Mesendoderm (in vitro differentiated cells): ENCODE results near the gene ACAP3. TPM values are rescaled to one million over a fixed set of nuclear protein-coding genes. Genes with fewer than 3 reads are reported as not detected.

ENCODE experiments used
- DNase-seq: peaks from one replicate; pipeline ENCODE4 v3.0.0; 2013
- H2AK5ac ChIP-seq: 2 replicates; pipeline ENCODE4 v1.6.1; 2013; ENCODE audit warnings: low read length, inconsistent platforms
- H2BK120ac ChIP-seq: 2 replicates; pipeline ENCODE4 v1.6.1; 2013; ENCODE audit warnings: low read depth, mild to moderate bottlenecking, low read length, moderate library complexity, mixed read lengths
- H2BK15ac ChIP-seq: replicated peaks from 2 replicates; pipeline ENCODE4 v1.6.1; 2013; ENCODE audit warnings: low read depth, mild to moderate bottlenecking, moderate library complexity
- H2BK5ac ChIP-seq: 2 replicates; pipeline ENCODE4 v1.6.1; 2013; ENCODE audit warnings: low read length, inconsistent platforms
- H3K18ac ChIP-seq: 2 replicates; pipeline ENCODE4 v1.6.1; 2013; ENCODE audit warnings: mild to moderate bottlenecking, low read length, mixed read lengths
- H3K23ac ChIP-seq: one replicate; pipeline ENCODE4 v1.6.1; 2013; ENCODE audit warnings: low read length
- H3K27ac ChIP-seq: 2 replicates; pipeline ENCODE4 v1.5.1; 2013; ENCODE audit warnings: low read depth, mild to moderate bottlenecking, inconsistent platforms, low read length, moderate library complexity
- H3K27me3 ChIP-seq: 2 replicates; pipeline ENCODE4 v1.6.1; 2013; ENCODE audit warnings: low read length, control low read depth, mild to moderate bottlenecking, inconsistent platforms; ENCODE audit not compliant: insufficient read depth, poor library complexity
- H3K36me3 ChIP-seq: 2 replicates; pipeline ENCODE4 v1.6.1; 2013; ENCODE audit warnings: low read length, inconsistent platforms; ENCODE audit not compliant: control insufficient read depth, insufficient read depth
- H3K4ac ChIP-seq: one replicate; pipeline ENCODE4 v1.6.1; 2013; ENCODE audit warnings: low read depth, mild to moderate bottlenecking, low read length, moderate library complexity
- H3K4me1 ChIP-seq: 2 replicates; pipeline ENCODE4 v1.6.1; 2013; ENCODE audit warnings: low read depth, low read length, inconsistent platforms; ENCODE audit not compliant: control insufficient read depth
- H3K4me2 ChIP-seq: 2 replicates; pipeline ENCODE4 v1.6.1; 2013; ENCODE audit warnings: low read length
- H3K4me3 ChIP-seq: 2 replicates; pipeline ENCODE4 v1.5.1; 2013; ENCODE audit warnings: mild to moderate bottlenecking, low read length
- H3K56ac ChIP-seq: one replicate; pipeline ENCODE4 v1.6.1; 2013; ENCODE audit warnings: low read length
- H3K79me1 ChIP-seq: 2 replicates; pipeline ENCODE4 v1.6.1; 2013; ENCODE audit warnings: low read length, inconsistent platforms
- H3K79me2 ChIP-seq: 2 replicates; pipeline ENCODE4 v1.6.1; 2013; ENCODE audit warnings: mild to moderate bottlenecking, low read length; ENCODE audit not compliant: control insufficient read depth, insufficient read depth
- H3K9ac ChIP-seq: 2 replicates; pipeline ENCODE4 v1.6.1; 2013; ENCODE audit warnings: low read length, inconsistent platforms
- H4K5ac ChIP-seq: one replicate; pipeline ENCODE4 v1.6.1; 2013; ENCODE audit warnings: low read length
- H4K8ac ChIP-seq: one replicate; pipeline ENCODE4 v1.6.1; 2013; ENCODE audit warnings: low read depth, mild to moderate bottlenecking, control low read depth, low read length, moderate library complexity
- WGBS: extraction: QIAGEN DNeasy Blood & Tissue Kit; methylation state at CpG from one replicate; pipeline ENCODE4 v1.1.7; 2013; ENCODE audit warnings: low lambda C conversion rate, missing lambda C conversion rate; ENCODE audit not compliant: insufficient coverage; ENCODE audit errors: extremely low coverage; 5-methylcytosine and 5-hydroxymethylcytosine counted together
- polyA plus RNA-seq, 2 experiments: library from polyadenylated mRNA; stranded (reverse); fragments of 200-250 nt; gene quantifications; one replicate each; pipeline ENCODE4 v1.2.3, GENCODE V29; 2013

ACAP3 gene, protein sequence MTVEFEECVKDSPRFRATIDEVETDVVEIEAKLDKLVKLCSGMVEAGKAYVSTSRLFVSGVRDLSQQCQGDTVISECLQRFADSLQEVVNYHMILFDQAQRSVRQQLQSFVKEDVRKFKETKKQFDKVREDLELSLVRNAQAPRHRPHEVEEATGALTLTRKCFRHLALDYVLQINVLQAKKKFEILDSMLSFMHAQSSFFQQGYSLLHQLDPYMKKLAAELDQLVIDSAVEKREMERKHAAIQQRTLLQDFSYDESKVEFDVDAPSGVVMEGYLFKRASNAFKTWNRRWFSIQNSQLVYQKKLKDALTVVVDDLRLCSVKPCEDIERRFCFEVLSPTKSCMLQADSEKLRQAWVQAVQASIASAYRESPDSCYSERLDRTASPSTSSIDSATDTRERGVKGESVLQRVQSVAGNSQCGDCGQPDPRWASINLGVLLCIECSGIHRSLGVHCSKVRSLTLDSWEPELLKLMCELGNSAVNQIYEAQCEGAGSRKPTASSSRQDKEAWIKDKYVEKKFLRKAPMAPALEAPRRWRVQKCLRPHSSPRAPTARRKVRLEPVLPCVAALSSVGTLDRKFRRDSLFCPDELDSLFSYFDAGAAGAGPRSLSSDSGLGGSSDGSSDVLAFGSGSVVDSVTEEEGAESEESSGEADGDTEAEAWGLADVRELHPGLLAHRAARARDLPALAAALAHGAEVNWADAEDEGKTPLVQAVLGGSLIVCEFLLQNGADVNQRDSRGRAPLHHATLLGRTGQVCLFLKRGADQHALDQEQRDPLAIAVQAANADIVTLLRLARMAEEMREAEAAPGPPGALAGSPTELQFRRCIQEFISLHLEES
- 7.8 TPM for polyA plus RNA-seq (2013, experiment 1 of 2)
- 8.1 TPM for polyA plus RNA-seq (2013, experiment 2 of 2)

DNA sequence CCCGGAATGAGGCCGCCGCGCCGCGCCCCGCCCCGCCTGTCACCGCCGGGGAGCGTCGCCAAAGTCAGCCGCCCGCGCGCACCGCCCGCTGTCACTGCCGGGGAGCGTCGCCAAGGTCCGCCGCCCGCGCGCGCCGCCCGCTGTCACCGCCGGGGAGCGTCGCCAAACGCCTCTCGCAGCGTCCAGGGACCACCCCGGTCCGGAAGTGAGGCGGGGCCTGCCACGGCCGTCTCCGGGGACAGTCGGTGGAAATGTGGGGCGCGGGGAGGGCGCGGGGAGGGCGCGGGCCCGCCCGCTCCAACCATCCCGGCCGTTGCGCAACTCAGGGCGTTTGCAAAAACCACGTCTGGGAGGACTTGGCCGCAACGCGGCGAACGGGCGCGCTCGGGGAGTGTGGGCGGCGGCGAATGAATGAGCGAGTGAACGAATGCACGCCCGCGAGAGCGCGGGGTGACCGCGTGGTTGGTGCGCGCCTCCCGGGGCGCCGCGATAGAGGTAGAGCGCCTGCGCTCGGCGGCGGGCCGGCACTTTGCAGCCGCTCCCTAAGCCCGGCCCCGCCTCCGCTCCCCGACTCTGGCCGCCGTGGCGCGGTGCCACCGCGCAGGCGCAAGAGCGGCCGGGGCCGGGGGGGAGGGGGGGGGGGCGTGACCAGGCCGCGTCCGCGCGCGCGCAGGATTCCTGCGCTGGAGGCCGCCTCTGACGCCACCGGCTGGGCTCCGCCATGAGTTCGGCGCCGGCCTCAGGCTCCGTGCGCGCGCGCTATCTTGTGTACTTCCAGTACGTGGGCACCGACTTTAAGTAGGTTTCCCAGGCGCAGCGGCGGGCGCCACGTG lies at the start of gene ACAP3, which contains the start of gene PUSL1:
TSS of gene ACAP3 (minus strand) at position 8 of the 833 bp plus-strand sequence. CDS start 115 bp downstream, outside the sequence.
TSS of gene PUSL1 (plus strand) at position 675 of the 833 bp plus-strand sequence. CDS start at position 722, 47 bp downstream.
- peak within 1 kb of the TSS; percentile 29 for H3K18ac ChIP-seq
- H3K79me1 ChIP-seq, result peaks cover 11% of the 10 kb centered on the region
- H3K36me3 ChIP-seq, result peaks cover 9% of the 10 kb centered on the region
- H3K56ac ChIP-seq, result peak within 1 kb of the TSS; percentile 95
- peak within 1 kb of the TSS; percentile 73 for H3K4ac ChIP-seq
- H4K5ac ChIP-seq, result no peak within 1 kb of the TSS
- H3K27me3 ChIP-seq, result no peaks in the 10 kb centered on the region
- H3K4me1 ChIP-seq, result peaks cover 11% of the 10 kb centered on the region
- H4K8ac ChIP-seq, result no peak within 1 kb of the TSS
- peak within 1 kb of the TSS; percentile 89 for H3K27ac ChIP-seq
- peak; percentile 93 for DNase-seq
- peak within 1 kb of the TSS; percentile 74 for H3K4me3 ChIP-seq
- peaks cover 3% of the 10 kb centered on the region for H3K79me2 ChIP-seq
- H3K4me2 ChIP-seq, result peak within 1 kb of the TSS; percentile 89
- H2BK15ac ChIP-seq, result no peak within 1 kb of the TSS
- H2BK5ac ChIP-seq, result peak within 1 kb of the TSS; percentile 59
- peak within 1 kb of the TSS; percentile 17 for H2AK5ac ChIP-seq
- no peak within 1 kb of the TSS for H2BK120ac ChIP-seq
- no CpG with 5 or more reads among the region's 131 CpGs for WGBS
- peak within 1 kb of the TSS; percentile 94 for H3K9ac ChIP-seq
- H3K23ac ChIP-seq, result peak within 1 kb of the TSS; percentile 66

DNA sequence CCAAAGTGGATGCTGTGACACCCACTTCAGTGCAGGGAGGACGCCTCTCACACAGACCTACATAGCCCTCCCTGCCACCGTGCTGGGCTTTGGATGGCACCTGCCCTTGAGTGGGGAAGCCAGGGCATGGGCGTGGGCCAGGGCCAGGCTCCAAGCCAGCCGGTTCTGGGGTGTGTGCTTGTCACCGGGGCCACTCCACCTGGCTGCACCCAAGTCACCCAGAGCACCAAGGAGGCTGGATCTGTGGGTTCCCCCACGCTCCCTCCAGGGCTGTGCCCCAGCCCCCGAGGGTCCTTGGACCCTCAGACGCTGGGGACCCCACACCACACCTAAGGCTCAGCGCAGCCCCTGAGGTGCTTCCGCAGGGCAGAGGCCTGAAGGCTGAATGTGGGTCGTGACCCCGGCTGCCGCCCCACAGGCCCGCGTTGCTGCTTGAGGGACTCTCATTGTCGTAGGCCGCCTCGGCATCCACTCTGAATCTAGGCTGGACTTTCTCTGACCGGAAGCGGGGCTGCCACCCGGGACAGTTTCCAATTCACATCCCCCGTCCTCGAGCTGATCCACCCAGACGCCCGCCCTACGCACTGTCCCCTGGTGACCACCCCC lies 49.2 kb upstream of the ACAP3 start:
- no peak overlapping the region for H3K4me2 ChIP-seq
- no CpG with 5 or more reads among the region's 26 CpGs for WGBS
- H4K8ac ChIP-seq, result no peak overlapping the region
- no peak overlapping the region for H3K23ac ChIP-seq
- H3K4me1 ChIP-seq, result peaks cover 3% of the 10 kb centered on the region
- H2AK5ac ChIP-seq, result no peak overlapping the region
- no peak for DNase-seq
- no peaks in the 10 kb centered on the region for H3K79me2 ChIP-seq
- no peaks in the 10 kb centered on the region for H3K36me3 ChIP-seq
- no peak overlapping the region for H3K4ac ChIP-seq
- H4K5ac ChIP-seq, result no peak overlapping the region
- no peak overlapping the region for H3K4me3 ChIP-seq
- no peak overlapping the region for H3K56ac ChIP-seq
- no peak overlapping the region for H3K9ac ChIP-seq
- H2BK15ac ChIP-seq, result no peak overlapping the region
- no peak overlapping the region for H2BK120ac ChIP-seq
- H3K79me1 ChIP-seq, result no peaks in the 10 kb centered on the region
- peaks cover 6% of the 10 kb centered on the region for H3K27me3 ChIP-seq
- H2BK5ac ChIP-seq, result no peak overlapping the region
- H3K18ac ChIP-seq, result no peak overlapping the region
- no peak overlapping the region for H3K27ac ChIP-seq

DNA sequence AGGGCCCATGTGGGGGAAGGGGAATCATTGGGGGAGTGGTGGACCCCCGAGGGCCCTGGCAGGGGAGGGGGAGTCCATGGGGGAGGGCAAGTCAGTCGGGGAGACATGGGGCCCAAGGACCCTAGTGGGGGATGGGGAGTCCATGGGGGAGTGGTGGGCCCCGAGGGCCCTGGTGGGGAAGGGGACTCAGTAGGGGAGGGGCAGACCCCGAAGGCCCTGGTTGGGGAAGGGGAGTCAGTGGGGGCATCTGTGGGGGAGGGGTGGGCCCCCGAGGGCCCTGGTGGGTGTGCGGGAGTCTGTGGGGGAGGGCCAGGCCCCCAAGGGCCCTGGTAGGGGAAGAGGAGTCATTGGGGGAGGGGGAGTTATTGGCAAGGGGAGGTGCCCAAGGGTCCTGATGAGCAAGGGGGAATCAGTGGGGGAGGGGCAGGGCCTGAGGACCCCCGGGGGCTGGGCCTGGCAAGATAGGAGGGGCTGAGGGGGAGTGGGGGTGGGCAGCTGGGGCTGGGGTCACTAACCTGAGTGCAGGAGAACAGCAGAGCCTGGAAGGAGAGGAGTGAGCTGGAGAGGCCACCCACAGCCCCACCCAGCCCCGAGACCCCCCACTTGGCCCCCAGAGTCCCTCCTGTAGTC lies 48.6 kb upstream of the ACAP3 start:
- H2AK5ac ChIP-seq, result no peak overlapping the region
- no peak overlapping the region for H4K5ac ChIP-seq
- no peak overlapping the region for H3K4me3 ChIP-seq
- no peak overlapping the region for H3K4ac ChIP-seq
- no peak overlapping the region for H2BK120ac ChIP-seq
- no peak overlapping the region for H3K9ac ChIP-seq
- H3K23ac ChIP-seq, result no peak overlapping the region
- no CpG with 5 or more reads among the region's 8 CpGs for WGBS
- no peak overlapping the region for H3K27ac ChIP-seq
- peaks cover 3% of the 10 kb centered on the region for H3K4me1 ChIP-seq
- H3K36me3 ChIP-seq, result no peaks in the 10 kb centered on the region
- H3K56ac ChIP-seq, result no peak overlapping the region
- peaks cover 6% of the 10 kb centered on the region for H3K27me3 ChIP-seq
- H3K79me2 ChIP-seq, result no peaks in the 10 kb centered on the region
- DNase-seq, result no peak
- H3K4me2 ChIP-seq, result no peak overlapping the region
- H3K79me1 ChIP-seq, result no peaks in the 10 kb centered on the region
- no peak overlapping the region for H3K18ac ChIP-seq
- H2BK5ac ChIP-seq, result no peak overlapping the region
- H4K8ac ChIP-seq, result no peak overlapping the region
- no peak overlapping the region for H2BK15ac ChIP-seq

DNA sequence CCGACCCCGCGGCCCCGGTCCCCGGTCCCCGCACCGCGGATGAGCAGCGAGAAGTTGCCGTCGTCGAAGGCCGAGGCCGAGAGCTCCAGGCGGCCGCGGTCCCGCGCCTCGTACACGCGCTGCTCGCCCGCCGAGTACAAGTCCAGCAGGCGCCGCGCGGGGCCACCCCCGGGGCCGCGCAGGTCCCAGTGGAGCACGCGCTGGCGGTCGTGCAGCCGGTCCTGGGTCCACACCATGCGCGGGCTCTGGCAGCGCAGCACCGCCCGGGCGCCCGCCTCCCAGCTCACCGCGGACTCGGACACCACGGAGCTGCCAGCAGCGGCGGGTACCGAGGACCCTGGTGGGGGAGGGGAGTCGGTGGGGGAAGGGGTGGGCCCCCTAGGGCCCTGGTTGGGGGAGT lies 47.7 kb upstream of the ACAP3 start:
- no peak overlapping the region for H3K23ac ChIP-seq
- H3K4me3 ChIP-seq, result no peak overlapping the region
- peak overlapping the region; percentile 34 for H3K56ac ChIP-seq
- no peaks in the 10 kb centered on the region for H3K4me1 ChIP-seq
- no peaks in the 10 kb centered on the region for H3K79me1 ChIP-seq
- H3K18ac ChIP-seq, result peak overlapping the region; percentile 24
- H4K5ac ChIP-seq, result no peak overlapping the region
- no CpG with 5 or more reads among the region's 52 CpGs for WGBS
- H3K4me2 ChIP-seq, result no peak overlapping the region
- H2BK15ac ChIP-seq, result no peak overlapping the region
- DNase-seq, result no peak
- H4K8ac ChIP-seq, result no peak overlapping the region
- no peak overlapping the region for H3K9ac ChIP-seq
- H3K4ac ChIP-seq, result no peak overlapping the region
- peaks cover 6% of the 10 kb centered on the region for H3K27me3 ChIP-seq
- H2BK120ac ChIP-seq, result no peak overlapping the region
- H2BK5ac ChIP-seq, result no peak overlapping the region
- H2AK5ac ChIP-seq, result no peak overlapping the region
- H3K36me3 ChIP-seq, result no peaks in the 10 kb centered on the region
- H3K27ac ChIP-seq, result no peak overlapping the region
- no peaks in the 10 kb centered on the region for H3K79me2 ChIP-seq
